ENCODE data around the gene SLC36A4. TPM values are rescaled to one million over a fixed set of nuclear protein-coding genes. Genes with fewer than 3 reads are reported as not detected.
A peak's percentile ranks its signal among the peaks of the same experiment; 100 is the strongest.
"Not testable (repeated sequence)": the region's sequence is repeated elsewhere in the genome, so short reads cannot be mapped to it uniquely, and the experiment has no call there.

SLC36A4 gene
- total RNA-seq, 1 experiment from 2014 or later = 10.0 TPM

- no peak for DNase-seq (ENCODE audit: low spot score)
Measured at GRCh38 chr11:93194673-93195291, 3.0 kb downstream of the SLC36A4 start.

- DNase-seq (ENCODE audit: low spot score) = no peak
Measured at GRCh38 chr11:93193731-93194130, 4.1 kb downstream of the SLC36A4 start.

GRCh38 chr11:93192163-93192562, 5.6 kb downstream of the SLC36A4 start:
- no peak for DNase-seq (ENCODE audit: low spot score)

- DNase-seq (ENCODE audit: low spot score) = no peak
Measured at GRCh38 chr11:93189462-93189861, 8.3 kb downstream of the SLC36A4 start.

- no peak for DNase-seq (ENCODE audit: low spot score)
Measured at GRCh38 chr11:93188726-93189125, 9.1 kb downstream of the SLC36A4 start.

- no peak for DNase-seq (ENCODE audit: low spot score)
Measured at GRCh38 chr11:93187290-93187689, 10.5 kb downstream of the SLC36A4 start.

GRCh38 chr11:93177891-93178290, 19.9 kb downstream of the SLC36A4 start:
- DNase-seq (ENCODE audit: low spot score) = not testable (repeated sequence)

- peak; percentile 9 for DNase-seq (ENCODE audit: low spot score)
Measured at GRCh38 chr11:93169950-93170561, 27.7 kb downstream of the SLC36A4 start.

GRCh38 chr11:93169143-93169542, 28.6 kb downstream of the SLC36A4 start:
- DNase-seq (ENCODE audit: low spot score) = no peak

- no peak for DNase-seq (ENCODE audit: low spot score)
Measured at GRCh38 chr11:93166862-93167261, 30.9 kb downstream of the SLC36A4 start.

- no peak for DNase-seq (ENCODE audit: low spot score)
Measured at GRCh38 chr11:93166194-93166593, 31.6 kb downstream of the SLC36A4 start.

- DNase-seq (ENCODE audit: low spot score) = no peak
Measured at GRCh38 chr11:93160808-93161207, 37.0 kb downstream of the SLC36A4 start.

- DNase-seq (ENCODE audit: low spot score) = no peak
Measured at GRCh38 chr11:93160156-93160555, 37.6 kb downstream of the SLC36A4 start.

- DNase-seq (ENCODE audit: low spot score) = no peak
Measured at GRCh38 chr11:93159721-93160120, 38.1 kb downstream of the SLC36A4 start.

- DNase-seq (ENCODE audit: low spot score) = no peak
Measured at GRCh38 chr11:93155738-93156137, 42.1 kb downstream of the SLC36A4 start.

GRCh38 chr11:93145390-93145915, 52.3 kb downstream of the SLC36A4 start:
- no peak for DNase-seq (ENCODE audit: low spot score)

- no peak for DNase-seq (ENCODE audit: low spot score)
Measured at GRCh38 chr11:93143800-93144199, 54.0 kb downstream of the SLC36A4 start.

GRCh38 chr11:93143186-93143585, 54.6 kb downstream of the SLC36A4 start:
- no peak for DNase-seq (ENCODE audit: low spot score)

- DNase-seq (ENCODE audit: low spot score) = no peak
Measured at GRCh38 chr11:93133488-93134109, 64.2 kb downstream of the SLC36A4 start.

- DNase-seq (ENCODE audit: low spot score) = no peak
Measured at GRCh38 chr11:93132836-93133235, 65.0 kb downstream of the SLC36A4 start.

- no peak for DNase-seq (ENCODE audit: low spot score)
Measured at GRCh38 chr11:93131709-93132108, 66.1 kb downstream of the SLC36A4 start.

- DNase-seq (ENCODE audit: low spot score) = no peak
Measured at GRCh38 chr11:93128574-93128973, 69.2 kb downstream of the SLC36A4 start.

GRCh38 chr11:93123351-93123898, 74.4 kb downstream of the SLC36A4 start:
- no peak for DNase-seq (ENCODE audit: low spot score)
